Neural cell (in vitro differentiated cells): ENCODE data around the gene DDX50. TPM values are rescaled to one million over a fixed set of nuclear protein-coding genes. Genes with fewer than 3 reads are reported as not detected.

Source experiments
- H2AFZ ChIP-seq: fragments of 200-600, 300-800 bp; sonication (generic), shearing (Covaris generic); 2 replicates; pipeline ENCODE4 v1.6.0; 2014; ENCODE audit warnings: low read depth, mild to moderate bottlenecking, antibody characterized with exemption, low read length, moderate library complexity
- H3F3A ChIP-seq: fragments of 200-600 bp; shearing (Covaris generic); 2 replicates; pipeline ENCODE4 v1.6.1; 2016; ENCODE audit warnings: mild to moderate bottlenecking, moderate library complexity, mixed read lengths, antibody characterized with exemption, low read length; ENCODE audit not compliant: insufficient read depth, poor library complexity, severe bottlenecking
- H3K27ac ChIP-seq: fragments of 200-600, 300-800 bp; sonication (generic), shearing (Covaris generic); 2 replicates; pipeline ENCODE4 v1.5.1; 2014; ENCODE audit warnings: mild to moderate bottlenecking, low read length, moderate library complexity
- H3K27me3 ChIP-seq: fragments of 300-800, 200-600 bp; sonication (generic), shearing (Covaris generic); 2 replicates; pipeline ENCODE4 v1.6.0; 2014; ENCODE audit warnings: mild to moderate bottlenecking, low read depth, low read length, moderate library complexity; ENCODE audit not compliant: insufficient read depth
- H3K36me3 ChIP-seq: fragments of 300-800, 200-600 bp; sonication (generic), shearing (Covaris generic); 2 replicates; pipeline ENCODE4 v1.5.1; 2014; ENCODE audit warnings: mild to moderate bottlenecking, antibody characterized with exemption, low read length, moderate library complexity; ENCODE audit not compliant: insufficient read depth
- H3K4me2 ChIP-seq: fragments of 300-800, 200-600 bp; sonication (generic), shearing (Covaris generic); 2 replicates; pipeline ENCODE4 v1.6.0; 2014; ENCODE audit warnings: mild to moderate bottlenecking, low read length
- H3K4me3 ChIP-seq: fragments of 300-800, 200-600 bp; sonication (generic), shearing (Covaris generic); 2 replicates; pipeline ENCODE4 v1.5.1; 2014; ENCODE audit warnings: mild to moderate bottlenecking, low read length, moderate library complexity
- H3K79me2 ChIP-seq: fragments of 200-600 bp; shearing (Covaris generic); replicated peaks from 2 replicates; pipeline ENCODE4 v1.6.0; 2014; ENCODE audit warnings: mild to moderate bottlenecking, low read length, moderate library complexity; ENCODE audit not compliant: insufficient read depth
- H3K9ac ChIP-seq: fragments of 300-800, 200-600 bp; sonication (generic), shearing (Covaris generic); 2 replicates; pipeline ENCODE4 v1.6.1; 2016; ENCODE audit warnings: mild to moderate bottlenecking, low read length, mixed read lengths
- H3K9me2 ChIP-seq: fragments of 200-600 bp; shearing (Covaris generic); 2 replicates; pipeline ENCODE4 v1.6.1; 2016; ENCODE audit warnings: mild to moderate bottlenecking, low read length, mixed read lengths; ENCODE audit not compliant: insufficient read depth
- H3K9me3 ChIP-seq: fragments of 200-600, 300-800 bp; sonication (generic), shearing (Covaris generic); 2 replicates; pipeline ENCODE4 v1.6.1; 2016; ENCODE audit warnings: mild to moderate bottlenecking, mixed run types, low read length, moderate library complexity, mixed read lengths
- H4K20me1 ChIP-seq: fragments of 200-600 bp; shearing (Covaris generic); 2 replicates; pipeline ENCODE4 v1.6.1; 2016; ENCODE audit warnings: mild to moderate bottlenecking, mixed run types; ENCODE audit not compliant: insufficient read depth
- EP300 ChIP-seq: fragments of 450-650 bp; conservative IDR thresholded peaks from 2 replicates; pipeline ENCODE4 v1.6.1; 2014; ENCODE audit warnings: antibody characterized with exemption, mild to moderate bottlenecking, moderate library complexity; ENCODE audit not compliant: poor library complexity, severe bottlenecking
- EZH2 ChIP-seq: fragments of 200-600, 300-800 bp; shearing (Covaris generic), sonication (generic); IDR thresholded peaks from 2 replicates; pipeline ENCODE4 v1.6.1; 2014; ENCODE audit warnings: antibody characterized with exemption, low read length, borderline replicate concordance, mild to moderate bottlenecking; ENCODE audit not compliant: insufficient read depth, poor library complexity, severe bottlenecking
- MXI1 ChIP-seq: fragments of 450-650 bp; conservative IDR thresholded peaks from 2 replicates; pipeline ENCODE4 v1.6.1; 2014; ENCODE audit warnings: antibody characterized with exemption, mild to moderate bottlenecking; ENCODE audit not compliant: poor library complexity, severe bottlenecking
- POLR2AphosphoS5 ChIP-seq: IDR thresholded peaks from 2 replicates; pipeline ENCODE4 v1.6.1; 2012
- RAD21 ChIP-seq: fragments of 450-650 bp; conservative IDR thresholded peaks from 2 replicates; pipeline ENCODE4 v1.6.1; 2014; ENCODE audit warnings: antibody characterized with exemption, mild to moderate bottlenecking, moderate library complexity
- REST ChIP-seq: IDR thresholded peaks from 2 replicates; pipeline ENCODE4 v1.6.1; 2012; ENCODE audit warnings: borderline replicate concordance
- SMC3 ChIP-seq: fragments of 450-650 bp; conservative IDR thresholded peaks from 2 replicates; pipeline ENCODE4 v1.6.1; 2014; ENCODE audit warnings: antibody characterized with exemption, mild to moderate bottlenecking, moderate library complexity; ENCODE audit not compliant: poor library complexity
- TAF1 ChIP-seq: IDR thresholded peaks from 2 replicates; pipeline ENCODE4 v1.6.1; 2012; ENCODE audit warnings: low read depth
- polyA plus RNA-seq: library from polyadenylated mRNA; depleted of rRNA; stranded (reverse); fragments of >200 nt; gene quantifications from 2 replicates; pipeline ENCODE4 v1.2.3, GENCODE V29; 2014
- TF ChIP-seq, protein P1 (sequence below): fragments of 450-650 bp; IDR thresholded peaks from 2 replicates; pipeline ENCODE4 v1.5.1; 2014; ENCODE audit warnings: antibody characterized with exemption, mild to moderate bottlenecking, moderate library complexity; ENCODE audit not compliant: poor library complexity, severe bottlenecking

DDX50 gene
- polyA plus RNA-seq, 1 donor from 2014 or later, result 51.1 TPM

DNA sequence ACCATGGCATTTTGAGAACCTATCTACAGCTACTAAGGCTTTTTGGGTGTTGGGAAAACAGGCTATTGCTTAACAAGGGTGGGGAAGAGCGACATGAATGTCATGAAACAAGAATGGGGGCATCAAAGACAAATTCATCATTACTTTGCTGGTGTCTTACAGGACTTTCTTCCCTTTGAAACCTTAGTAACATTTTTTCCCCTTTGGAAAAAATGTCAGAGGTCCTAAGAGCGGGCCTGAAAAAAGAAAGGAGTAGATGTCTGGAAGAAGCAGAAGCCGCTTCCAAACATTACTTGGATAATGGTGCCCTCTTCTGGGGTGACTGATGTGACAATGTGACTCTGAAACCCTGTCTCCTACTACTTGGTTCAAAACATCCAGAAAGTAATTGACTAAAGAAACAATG, 3.8 kb upstream of the DDX50 start:
- no peaks in the 10 kb centered on the region for H3K9me3 ChIP-seq
- no peak for TF ChIP-seq REST
- TF ChIP-seq, protein P1, sequence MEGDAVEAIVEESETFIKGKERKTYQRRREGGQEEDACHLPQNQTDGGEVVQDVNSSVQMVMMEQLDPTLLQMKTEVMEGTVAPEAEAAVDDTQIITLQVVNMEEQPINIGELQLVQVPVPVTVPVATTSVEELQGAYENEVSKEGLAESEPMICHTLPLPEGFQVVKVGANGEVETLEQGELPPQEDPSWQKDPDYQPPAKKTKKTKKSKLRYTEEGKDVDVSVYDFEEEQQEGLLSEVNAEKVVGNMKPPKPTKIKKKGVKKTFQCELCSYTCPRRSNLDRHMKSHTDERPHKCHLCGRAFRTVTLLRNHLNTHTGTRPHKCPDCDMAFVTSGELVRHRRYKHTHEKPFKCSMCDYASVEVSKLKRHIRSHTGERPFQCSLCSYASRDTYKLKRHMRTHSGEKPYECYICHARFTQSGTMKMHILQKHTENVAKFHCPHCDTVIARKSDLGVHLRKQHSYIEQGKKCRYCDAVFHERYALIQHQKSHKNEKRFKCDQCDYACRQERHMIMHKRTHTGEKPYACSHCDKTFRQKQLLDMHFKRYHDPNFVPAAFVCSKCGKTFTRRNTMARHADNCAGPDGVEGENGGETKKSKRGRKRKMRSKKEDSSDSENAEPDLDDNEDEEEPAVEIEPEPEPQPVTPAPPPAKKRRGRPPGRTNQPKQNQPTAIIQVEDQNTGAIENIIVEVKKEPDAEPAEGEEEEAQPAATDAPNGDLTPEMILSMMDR, result peak; percentile 76
- TF ChIP-seq SMC3, result peak; percentile 77
- no peak for TF ChIP-seq MXI1
- no peak for TF ChIP-seq TAF1
- no peak for TF ChIP-seq EZH2
- peak; percentile 85 for TF ChIP-seq RAD21
- no peak for TF ChIP-seq POLR2AphosphoS5
- no peak for TF ChIP-seq EP300

DNA sequence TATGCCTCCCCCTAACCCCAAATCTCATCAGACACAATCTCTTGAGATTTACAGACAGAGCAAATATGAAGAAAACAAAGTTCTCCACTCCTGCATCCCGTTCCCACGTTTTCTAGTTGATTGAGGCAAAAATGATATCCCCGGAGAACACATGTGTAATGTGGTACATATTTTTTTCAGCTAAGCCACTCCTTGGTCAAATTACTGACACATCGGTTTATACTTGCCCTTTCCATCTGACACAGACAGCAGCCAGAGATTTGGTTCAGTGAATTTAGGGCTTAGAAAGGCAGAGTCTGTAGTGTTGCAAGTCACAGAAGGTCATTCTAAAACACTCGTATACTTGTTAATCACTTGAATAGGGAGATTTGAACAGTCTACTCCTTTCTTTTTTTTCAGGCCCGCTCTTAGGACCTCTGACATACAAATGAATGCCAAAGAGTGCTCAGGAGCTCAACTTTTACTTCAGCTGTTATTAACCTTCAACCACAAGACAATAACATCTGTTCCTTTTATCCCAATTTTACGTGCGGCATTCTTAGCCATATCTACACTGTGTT, 1.8 kb upstream of the DDX50 start:
- Histone ChIP-seq H3K27me3 (no peaks in the 10 kb centered on the region), H3K9ac (no peak overlapping the region), H2AFZ (no peak overlapping the region), H3K79me2 (peaks cover 24% of the 10 kb centered on the region), H3K4me3 (no peak overlapping the region), H3K9me2 (no peaks in the 10 kb centered on the region), H3K4me2 (peak overlapping the region; percentile 96), H3K36me3 (no peaks in the 10 kb centered on the region), H3F3A (no peaks in the 10 kb centered on the region), H4K20me1 (no peaks in the 10 kb centered on the region), H3K27ac (no peak overlapping the region), H3K9me3 (no peaks in the 10 kb centered on the region)
- TF ChIP-seq SMC3 (no peak), RAD21 (no peak), TAF1 (no peak), EZH2 (no peak), MXI1 (no peak), EP300 (no peak), POLR2AphosphoS5 (no peak), REST (no peak)
- TF ChIP-seq, protein P1, result no peak

More for the DNA sequence above, 3.8 kb upstream of the DDX50 start:
- Histone ChIP-seq H3K27ac (no peak overlapping the region), H3K36me3 (no peaks in the 10 kb centered on the region), H3K9me2 (no peaks in the 10 kb centered on the region), H3K27me3 (no peaks in the 10 kb centered on the region), H3K9ac (no peak overlapping the region), H2AFZ (no peak overlapping the region), H4K20me1 (no peaks in the 10 kb centered on the region), H3K4me2 (no peak overlapping the region), H3F3A (no peaks in the 10 kb centered on the region), H3K4me3 (no peak overlapping the region), H3K79me2 (peaks cover 12% of the 10 kb centered on the region)
